Activated naive CD8-positive, alpha-beta T cell treated with anti-CD3 and anti-CD28 coated beads for 36 hours (primary cell): ENCODE data around the gene ATP6V1B1. TPM values are rescaled to one million over a fixed set of nuclear protein-coding genes. Genes with fewer than 3 reads are reported as not detected.
A peak's percentile ranks its signal among the peaks of the same experiment; 100 is the strongest.

ENCODE experiments used
- DNase-seq: peaks from one replicate; pipeline ENCODE4 v3.0.0; 2021
- H3K27ac Mint-ChIP-seq: one replicate; pipeline ENCODE4 v1.8.0; 2022; ENCODE audit warnings: mild to moderate bottlenecking, moderate library complexity, mixed read lengths
- H3K27me3 Mint-ChIP-seq: one replicate; pipeline ENCODE4 v1.8.0; 2022; ENCODE audit warnings: mild to moderate bottlenecking, mixed read lengths
- H3K36me3 Mint-ChIP-seq: one replicate; pipeline ENCODE4 v1.8.0; 2021; ENCODE audit warnings: mild to moderate bottlenecking, mixed read lengths
- H3K4me1 Mint-ChIP-seq: one replicate; pipeline ENCODE4 v1.8.0; 2021; ENCODE audit warnings: mixed read lengths
- H3K4me3 Mint-ChIP-seq: one replicate; pipeline ENCODE4 v1.8.0; 2022; ENCODE audit warnings: mild to moderate bottlenecking, moderate library complexity, mixed read lengths
- H3K9me3 Mint-ChIP-seq: one replicate; pipeline ENCODE4 v1.8.0; 2022; ENCODE audit warnings: mixed read lengths
- total RNA-seq, 2 experiments: library from RNA; stranded (reverse); gene quantifications; one replicate each; pipeline ENCODE4 v1.2.3, GENCODE V29; 2021

The ATP6V1B1 gene
- total RNA-seq, 2 experiments from 2014 or later, result not detected

DNA sequence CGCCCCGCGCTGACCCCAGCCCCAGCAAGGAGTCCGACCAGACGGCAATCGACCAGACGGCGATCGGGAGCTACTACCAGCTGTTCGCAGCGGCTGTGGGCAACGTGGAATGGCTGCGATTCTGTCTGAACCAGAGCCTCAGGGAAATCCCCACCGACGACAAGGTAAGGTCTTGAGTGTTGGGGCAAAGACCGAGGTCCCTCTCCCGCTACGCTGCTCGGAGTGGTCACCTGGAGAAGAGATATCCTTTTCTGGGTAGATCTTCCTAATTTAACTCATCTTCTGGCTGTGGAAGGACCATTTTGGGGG lies 43.4 kb downstream of the ATP6V1B1 start:
- Mint-ChIP-seq H3K27ac (no peak overlapping the region), H3K36me3 (no peaks in the 10 kb centered on the region), H3K27me3 (peaks cover 3% of the 10 kb centered on the region), H3K9me3 (no peaks in the 10 kb centered on the region), H3K4me3 (no peak overlapping the region), H3K4me1 (peaks cover 12% of the 10 kb centered on the region)
- DNase-seq, result no peak

DNA sequence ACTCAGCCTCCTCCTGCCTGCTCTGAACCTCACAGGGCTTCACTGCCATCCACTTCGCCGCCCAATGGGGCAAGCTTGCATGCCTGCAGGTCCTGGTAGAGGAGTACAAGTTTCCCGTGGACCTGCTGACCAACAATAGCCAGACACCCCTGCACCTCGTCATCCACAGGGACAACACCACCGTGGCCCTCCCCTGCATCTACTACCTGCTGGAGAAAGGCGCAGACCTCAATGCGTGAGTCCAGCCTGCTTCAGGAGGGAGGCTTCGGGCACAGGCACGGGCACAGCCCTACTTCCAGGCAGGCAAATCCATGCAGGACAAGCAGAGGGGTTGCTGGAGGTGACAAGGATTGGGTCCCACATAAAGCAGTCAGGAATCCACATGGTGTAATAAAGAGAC lies 43.9 kb downstream of the ATP6V1B1 start:
- Mint-ChIP-seq H3K36me3 (no peaks in the 10 kb centered on the region), H3K27ac (no peak overlapping the region), H3K4me3 (no peak overlapping the region), H3K4me1 (peaks cover 17% of the 10 kb centered on the region), H3K27me3 (peaks cover 3% of the 10 kb centered on the region), H3K9me3 (no peaks in the 10 kb centered on the region)
- DNase-seq, result no peak

DNA sequence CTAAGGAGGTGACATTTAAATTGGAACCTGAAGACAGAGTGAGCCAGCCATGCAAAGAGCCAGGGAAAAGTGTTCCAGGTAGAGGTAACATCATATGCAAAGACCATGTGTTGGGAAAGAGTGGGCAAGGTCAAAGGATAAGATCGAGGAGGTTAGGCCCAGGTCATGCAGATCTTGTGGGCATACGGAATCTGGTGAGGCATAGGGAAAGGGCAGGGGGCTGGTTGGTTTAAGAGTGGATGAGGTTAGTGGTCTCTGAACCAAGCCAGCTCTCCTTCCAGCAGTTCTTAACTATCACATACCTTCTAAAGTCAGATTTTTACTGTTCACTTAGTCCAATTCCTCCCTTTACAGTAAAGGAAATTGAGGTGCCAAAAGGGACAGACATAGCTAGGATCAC lies 45.7 kb downstream of the ATP6V1B1 start:
- Mint-ChIP-seq H3K4me3 (no peak overlapping the region), H3K36me3 (peaks cover 13% of the 10 kb centered on the region)
- no peak for DNase-seq

DNA sequence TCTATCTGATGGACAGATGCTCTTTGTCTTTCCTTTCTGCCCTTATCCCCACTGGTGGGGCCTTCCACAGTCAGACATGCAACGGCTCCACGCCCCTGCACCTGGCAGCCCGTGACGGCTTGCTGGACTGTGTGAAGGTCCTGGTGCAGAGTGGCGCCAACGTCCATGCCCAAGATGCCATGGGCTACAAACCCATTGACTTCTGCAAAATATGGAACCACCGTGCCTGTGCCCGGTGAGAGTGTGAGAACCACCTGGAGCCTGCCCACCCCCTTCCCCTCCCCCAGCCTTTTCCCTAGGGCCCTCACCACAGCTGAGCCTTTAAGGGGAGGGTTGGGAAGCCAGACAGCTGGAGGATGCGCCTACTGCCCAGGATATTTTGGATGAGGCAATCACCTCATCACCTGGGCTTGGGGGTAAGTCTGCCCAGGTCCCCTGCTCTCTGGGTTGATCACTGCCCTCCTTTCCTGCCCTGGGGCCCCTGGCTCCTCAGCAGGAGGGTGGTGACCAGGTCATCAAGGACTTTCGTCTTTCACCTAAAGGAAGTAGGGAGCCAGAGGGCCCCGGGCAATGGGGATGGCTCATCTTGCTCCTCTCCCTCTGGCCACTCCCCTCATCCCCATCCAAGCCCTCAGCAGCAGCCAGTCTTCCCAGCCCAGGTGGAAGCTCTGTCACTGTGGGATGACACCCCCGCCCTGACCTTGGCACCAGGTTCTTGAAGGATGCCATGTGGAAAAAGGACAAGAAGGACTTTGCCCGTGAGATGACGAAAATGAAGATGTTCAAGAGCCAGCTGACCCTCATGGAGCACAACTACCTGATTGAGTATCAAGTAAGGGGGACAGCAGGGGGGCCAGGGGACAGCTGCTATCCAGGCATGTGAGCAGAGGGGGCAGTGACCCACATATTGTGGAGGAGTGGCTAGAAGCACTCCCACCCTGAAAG lies 46.4 kb downstream of the ATP6V1B1 start:
- no peak for DNase-seq
- no peaks in the 10 kb centered on the region for H3K9me3 Mint-ChIP-seq
- H3K4me1 Mint-ChIP-seq, result peaks cover 23% of the 10 kb centered on the region
- no peak overlapping the region for H3K27ac Mint-ChIP-seq
- H3K27me3 Mint-ChIP-seq, result no peaks in the 10 kb centered on the region
- H3K36me3 Mint-ChIP-seq, result peaks cover 14% of the 10 kb centered on the region
- H3K4me3 Mint-ChIP-seq, result no peak overlapping the region

More for the DNA sequence above, 45.7 kb downstream of the ATP6V1B1 start:
- Mint-ChIP-seq H3K4me1 (peaks cover 26% of the 10 kb centered on the region), H3K9me3 (no peaks in the 10 kb centered on the region), H3K27ac (no peak overlapping the region), H3K27me3 (no peaks in the 10 kb centered on the region)

DNA sequence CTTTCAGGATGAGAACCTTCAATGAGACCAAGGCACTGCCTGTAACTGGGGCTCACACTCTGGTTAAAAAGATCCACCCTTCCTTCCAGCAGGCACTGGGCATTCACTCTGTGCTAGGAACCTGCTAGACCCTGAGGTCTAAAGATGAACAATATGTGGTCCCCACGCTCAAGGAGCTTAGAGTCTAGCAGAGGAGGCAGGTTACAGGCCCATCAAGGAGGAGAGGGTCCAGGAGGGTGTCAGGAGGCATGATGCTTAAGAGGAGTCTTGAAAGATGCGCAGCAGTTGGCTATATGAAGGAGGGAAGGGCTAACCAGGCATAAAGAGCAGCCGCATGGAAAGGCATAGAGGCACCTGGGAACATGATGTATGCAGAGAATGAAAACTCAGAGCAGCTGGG lies 47.3 kb downstream of the ATP6V1B1 start:
- DNase-seq, result no peak
- Mint-ChIP-seq H3K36me3 (peaks cover 15% of the 10 kb centered on the region), H3K4me3 (no peak overlapping the region), H3K9me3 (no peaks in the 10 kb centered on the region), H3K4me1 (peaks cover 16% of the 10 kb centered on the region), H3K27ac (no peak overlapping the region), H3K27me3 (no peaks in the 10 kb centered on the region)

DNA sequence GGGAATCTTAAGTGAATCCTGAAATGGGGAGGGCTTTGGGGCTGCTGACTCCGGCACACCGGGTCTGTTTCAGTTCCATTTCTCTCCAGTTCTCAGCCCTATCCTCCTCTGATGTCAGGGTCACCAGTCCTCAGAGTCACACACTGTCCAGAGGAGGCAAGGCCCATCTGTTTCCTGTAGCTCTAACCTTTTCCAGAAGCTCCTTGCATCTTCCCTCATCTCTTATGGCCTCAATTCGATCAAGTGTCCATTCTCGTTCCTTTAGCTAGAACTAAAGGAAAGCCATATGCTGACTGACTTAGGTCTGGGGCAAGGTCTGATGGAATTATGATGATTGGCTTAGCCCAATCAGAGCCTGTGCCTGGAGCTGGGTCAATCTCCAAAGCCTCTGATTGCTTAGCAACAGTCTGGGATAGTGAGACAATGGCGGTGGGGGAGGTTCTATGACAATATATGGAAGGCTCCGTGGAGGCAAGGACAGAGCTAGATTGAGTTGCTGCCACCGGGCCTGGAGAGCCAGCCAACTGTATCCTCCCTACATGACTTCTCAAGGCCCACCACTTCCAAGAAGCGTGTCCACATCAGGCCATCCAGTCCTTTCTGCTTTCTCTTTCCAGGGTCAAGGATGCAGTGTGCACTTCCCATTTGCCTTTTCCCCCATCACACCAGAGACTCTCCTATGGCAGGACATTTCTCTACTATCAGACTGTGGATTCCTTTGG lies 48.0 kb downstream of the ATP6V1B1 start:
- Mint-ChIP-seq H3K36me3 (peaks cover 20% of the 10 kb centered on the region), H3K4me3 (no peak overlapping the region), H3K27me3 (no peaks in the 10 kb centered on the region), H3K27ac (no peak overlapping the region), H3K9me3 (no peaks in the 10 kb centered on the region), H3K4me1 (peaks cover 13% of the 10 kb centered on the region)
- no peak for DNase-seq

DNA sequence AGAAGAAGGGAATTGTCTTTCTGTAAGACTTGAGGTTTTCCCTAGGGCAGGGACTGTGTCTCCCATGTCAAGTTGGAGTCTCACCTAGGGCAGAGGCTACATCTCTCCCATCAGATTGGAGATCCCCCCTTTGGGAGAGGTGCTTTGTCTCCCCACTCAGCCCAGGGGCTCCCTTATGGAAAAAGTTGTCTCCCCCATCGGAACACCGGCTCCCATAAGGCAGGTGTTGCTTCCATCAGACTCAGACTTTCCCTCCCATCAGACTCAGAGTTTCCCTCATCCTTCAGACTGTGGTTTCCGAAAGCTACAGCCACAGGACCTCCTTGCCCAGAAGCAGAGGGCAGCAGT lies 48.5 kb downstream of the ATP6V1B1 start:
- H3K4me1 Mint-ChIP-seq, result peaks cover 13% of the 10 kb centered on the region
- peaks cover 20% of the 10 kb centered on the region for H3K36me3 Mint-ChIP-seq
- no peak overlapping the region for H3K4me3 Mint-ChIP-seq
- H3K27me3 Mint-ChIP-seq, result no peaks in the 10 kb centered on the region
- no peak for DNase-seq
- H3K9me3 Mint-ChIP-seq, result no peaks in the 10 kb centered on the region
- H3K27ac Mint-ChIP-seq, result no peak overlapping the region

DNA sequence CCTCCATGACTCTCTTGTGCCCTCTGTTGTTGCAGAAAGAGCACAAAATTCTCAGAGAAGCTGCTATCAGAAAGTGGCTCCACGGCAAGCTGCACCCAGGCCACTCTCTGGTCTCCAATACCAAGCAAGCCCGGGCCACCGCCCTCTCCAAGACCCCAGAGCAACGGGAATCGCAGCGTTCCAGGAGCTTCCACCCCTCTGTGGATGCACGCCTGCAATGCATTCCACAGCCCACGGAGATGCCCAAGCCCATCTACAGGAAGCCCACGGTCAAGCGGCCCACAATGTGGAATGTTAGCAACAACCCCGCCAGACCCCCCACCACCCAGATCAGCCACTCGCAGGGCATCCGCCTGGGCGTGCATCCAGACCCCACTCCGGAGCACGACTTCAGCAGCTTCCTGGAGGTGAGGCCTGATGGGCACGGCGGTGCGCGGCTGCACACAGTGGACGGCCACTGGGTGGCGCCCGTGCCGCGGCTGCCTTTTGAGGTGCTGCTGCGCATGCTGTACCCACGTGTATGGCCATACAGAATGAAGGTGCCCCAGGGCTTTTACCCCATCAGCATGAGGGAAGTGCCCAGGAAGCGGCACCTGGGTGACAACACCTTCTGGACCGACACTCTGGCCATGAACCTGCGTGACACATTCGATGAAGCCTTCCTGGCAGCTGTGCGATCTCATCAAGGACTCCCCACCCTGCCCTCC lies 49.0 kb downstream of the ATP6V1B1 start:
- H3K4me3 Mint-ChIP-seq, result peak overlapping the region; percentile 23
- peak overlapping the region; percentile 32 for H3K27ac Mint-ChIP-seq
- peaks cover 13% of the 10 kb centered on the region for H3K4me1 Mint-ChIP-seq
- DNase-seq, result peak; percentile 87
- H3K27me3 Mint-ChIP-seq, result no peaks in the 10 kb centered on the region
- H3K9me3 Mint-ChIP-seq, result no peaks in the 10 kb centered on the region
- H3K36me3 Mint-ChIP-seq, result peaks cover 20% of the 10 kb centered on the region

DNA sequence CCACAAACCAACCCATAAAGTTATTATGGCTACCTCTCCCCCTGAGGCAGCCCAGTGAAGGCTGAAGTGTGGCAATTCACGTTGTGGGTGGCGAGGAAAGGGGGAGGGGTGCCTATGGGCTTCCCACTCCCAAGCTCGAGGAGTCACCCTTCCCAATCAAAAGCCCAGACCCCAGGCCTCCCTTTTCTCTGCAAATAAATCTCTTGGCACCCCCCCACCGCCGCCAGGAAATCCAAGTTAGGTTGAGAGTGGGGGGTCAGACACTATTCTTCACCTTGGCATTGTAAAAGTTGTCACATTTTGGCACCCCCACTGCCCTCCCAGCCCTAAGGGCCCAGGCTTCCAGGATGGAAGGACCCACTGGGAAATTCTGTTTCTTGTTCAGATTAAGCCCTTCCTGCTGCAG lies 49.6 kb downstream of the ATP6V1B1 start:
- no peaks in the 10 kb centered on the region for H3K27me3 Mint-ChIP-seq
- peaks cover 20% of the 10 kb centered on the region for H3K36me3 Mint-ChIP-seq
- DNase-seq, result no peak
- H3K4me3 Mint-ChIP-seq, result no peak overlapping the region
- H3K4me1 Mint-ChIP-seq, result peaks cover 13% of the 10 kb centered on the region
- peak overlapping the region; percentile 34 for H3K27ac Mint-ChIP-seq
- H3K9me3 Mint-ChIP-seq, result no peaks in the 10 kb centered on the region

DNA sequence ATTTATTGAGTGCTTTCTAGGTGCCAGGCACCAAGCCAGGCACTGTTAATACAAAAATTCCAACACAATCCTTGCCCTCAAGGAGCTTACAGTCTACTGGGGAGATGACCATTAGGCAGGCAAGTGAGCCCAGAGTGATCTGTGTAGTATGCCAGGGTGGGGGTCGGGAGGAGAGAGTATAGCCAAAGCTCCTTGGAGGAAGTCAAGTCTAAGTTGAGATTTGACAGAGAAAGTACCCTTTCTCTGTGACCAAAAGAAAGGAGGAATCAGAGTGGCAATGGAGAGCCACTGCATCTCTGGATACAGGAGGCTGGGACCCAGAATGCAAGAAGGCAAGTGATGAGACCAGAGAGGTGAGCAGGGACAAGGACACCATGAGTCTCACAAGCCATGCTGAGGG lies 50.3 kb downstream of the ATP6V1B1 start:
- no peak for DNase-seq
- H3K36me3 Mint-ChIP-seq, result peaks cover 20% of the 10 kb centered on the region
- H3K9me3 Mint-ChIP-seq, result no peaks in the 10 kb centered on the region
- H3K4me3 Mint-ChIP-seq, result no peak overlapping the region
- H3K27me3 Mint-ChIP-seq, result no peaks in the 10 kb centered on the region
- H3K27ac Mint-ChIP-seq, result peak overlapping the region; percentile 30
- H3K4me1 Mint-ChIP-seq, result peaks cover 13% of the 10 kb centered on the region

DNA sequence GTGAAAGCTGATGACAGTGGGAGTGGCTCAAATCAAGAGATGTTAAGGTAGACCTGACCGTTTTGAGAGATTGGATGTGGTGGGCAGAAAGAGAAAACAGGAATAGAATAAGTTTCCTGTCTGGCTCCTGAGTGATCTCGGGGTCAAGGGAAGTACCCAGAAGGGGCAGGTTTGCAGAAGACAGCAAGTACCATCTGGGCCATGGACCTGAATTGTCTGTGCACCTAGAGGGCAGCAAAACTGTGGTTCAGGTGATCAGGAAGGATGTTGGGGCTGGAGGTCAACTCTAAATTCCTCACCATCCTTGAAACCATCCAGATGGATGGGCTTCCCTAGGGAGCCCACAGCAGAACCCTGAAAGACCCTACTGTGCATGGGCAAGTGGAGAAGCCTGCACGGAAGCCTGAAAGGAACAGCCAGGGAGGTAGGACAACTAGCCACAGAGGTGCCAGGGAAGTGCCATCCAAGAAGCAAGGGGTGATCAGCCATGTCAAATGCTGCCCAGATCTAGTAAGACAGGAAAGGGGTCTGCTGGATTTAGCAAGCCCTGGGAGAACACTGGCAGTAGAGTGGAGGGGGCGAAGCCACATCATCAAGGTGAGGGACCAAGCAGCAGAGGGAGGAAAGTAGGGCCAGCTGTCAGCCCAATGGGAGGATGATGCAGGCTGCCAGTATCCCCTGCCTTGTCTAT lies 50.9 kb downstream of the ATP6V1B1 start:
- H3K9me3 Mint-ChIP-seq, result no peaks in the 10 kb centered on the region
- no peaks in the 10 kb centered on the region for H3K27me3 Mint-ChIP-seq
- H3K36me3 Mint-ChIP-seq, result peaks cover 22% of the 10 kb centered on the region
- peaks cover 16% of the 10 kb centered on the region for H3K4me1 Mint-ChIP-seq
- H3K4me3 Mint-ChIP-seq, result no peak overlapping the region
- peak overlapping the region; percentile 30 for H3K27ac Mint-ChIP-seq
- no peak for DNase-seq

DNA sequence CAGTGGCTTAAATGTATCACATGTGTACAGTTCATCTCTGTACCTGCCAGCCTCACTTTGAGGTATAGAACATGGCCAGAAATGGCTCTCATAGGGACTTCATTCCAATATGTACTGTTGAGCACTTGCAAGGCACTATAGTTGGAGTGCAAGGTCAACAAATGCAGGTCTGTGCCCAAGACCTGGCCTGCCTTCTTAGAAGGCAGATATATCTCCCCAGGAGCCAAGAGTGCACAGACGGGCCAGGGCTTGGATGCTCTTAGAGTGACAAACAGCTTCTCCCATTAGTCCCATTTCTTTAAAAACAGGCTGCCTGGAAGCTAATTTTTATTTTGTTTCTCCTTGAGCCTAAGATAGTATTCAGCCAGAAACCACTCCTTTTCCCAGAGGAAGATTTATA lies 51.7 kb downstream of the ATP6V1B1 start:
- Mint-ChIP-seq H3K4me1 (peaks cover 16% of the 10 kb centered on the region), H3K4me3 (no peak overlapping the region), H3K9me3 (no peaks in the 10 kb centered on the region), H3K27me3 (no peaks in the 10 kb centered on the region), H3K27ac (no peak overlapping the region), H3K36me3 (peaks cover 23% of the 10 kb centered on the region)
- DNase-seq, result no peak

DNA sequence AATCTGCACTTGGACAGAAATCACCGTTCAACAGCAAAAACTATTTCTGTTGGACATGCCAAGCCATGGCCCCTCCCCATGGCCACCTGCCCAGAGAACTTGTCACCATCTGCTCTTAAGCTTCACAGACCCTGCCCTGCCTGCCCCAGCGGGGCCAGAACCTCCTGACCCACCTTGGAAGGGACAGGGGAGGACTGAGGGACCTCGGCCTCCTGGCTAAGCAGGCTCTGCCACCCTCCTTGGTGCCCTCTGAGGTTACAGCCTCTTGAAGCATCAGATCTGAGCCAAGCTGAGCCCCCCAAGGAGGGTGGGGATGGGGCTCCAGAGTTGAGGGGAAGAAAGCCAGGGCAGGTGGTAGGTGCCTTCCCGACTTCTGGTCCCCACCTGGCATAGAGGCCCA lies 52.5 kb downstream of the ATP6V1B1 start:
- Mint-ChIP-seq H3K27me3 (no peaks in the 10 kb centered on the region), H3K36me3 (peaks cover 26% of the 10 kb centered on the region), H3K4me1 (peaks cover 21% of the 10 kb centered on the region), H3K27ac (no peak overlapping the region), H3K9me3 (no peaks in the 10 kb centered on the region), H3K4me3 (no peak overlapping the region)
- DNase-seq, result no peak

DNA sequence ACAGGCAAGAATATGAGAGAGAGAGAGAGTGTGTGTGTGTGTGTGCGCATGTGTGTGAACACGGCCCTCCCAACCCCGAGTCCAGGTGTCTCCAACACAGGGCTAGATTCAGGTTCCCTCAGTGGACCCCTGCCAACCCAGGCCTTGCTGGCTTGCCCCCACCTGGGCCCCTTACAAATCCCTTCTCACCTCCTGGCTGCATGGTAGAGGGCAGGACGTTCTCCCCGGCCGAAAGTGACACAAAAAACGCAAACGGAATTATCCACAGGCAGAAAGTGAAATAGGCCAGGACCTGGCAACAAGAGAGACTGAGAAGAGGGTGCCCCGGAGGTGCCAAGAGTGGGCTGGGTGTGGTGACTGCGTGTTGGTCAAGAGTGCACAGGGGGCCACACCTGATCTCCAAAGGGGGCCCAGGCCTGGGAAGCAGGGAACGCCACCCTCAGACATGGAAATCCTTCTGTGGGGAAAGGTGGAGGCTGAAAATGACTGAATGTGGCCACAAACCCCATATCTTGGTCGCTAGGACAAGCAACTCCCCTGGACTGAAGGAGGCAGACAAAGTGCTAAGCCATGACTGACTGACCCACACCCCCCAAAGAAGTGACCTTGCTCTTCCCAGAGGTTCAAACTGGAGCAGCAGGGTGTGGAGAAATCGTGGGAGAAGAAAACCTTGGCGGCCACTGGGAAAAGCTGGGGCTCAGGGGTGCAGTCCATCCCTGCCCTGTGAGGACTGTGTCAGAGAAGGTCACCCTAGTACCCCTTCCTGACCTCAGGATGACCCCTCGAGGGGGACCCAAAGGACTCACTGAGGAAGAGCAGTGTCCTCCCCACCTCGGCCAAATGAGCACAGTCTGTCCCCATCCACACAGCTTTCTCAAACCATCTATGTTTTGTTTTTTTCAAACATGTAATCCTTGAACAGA lies 53.3 kb downstream of the ATP6V1B1 start:
- Mint-ChIP-seq H3K4me1 (peaks cover 28% of the 10 kb centered on the region), H3K27me3 (no peaks in the 10 kb centered on the region), H3K27ac (no peak overlapping the region), H3K4me3 (no peak overlapping the region), H3K36me3 (peaks cover 32% of the 10 kb centered on the region), H3K9me3 (no peaks in the 10 kb centered on the region)
- DNase-seq, result no peak
